NB4 (cell line): ENCODE results near the gene PMEPA1.

Source experiments
- POLR2A ChIP-seq: IDR thresholded peaks from 2 replicates; pipeline ENCODE4 v1.6.1; 2011; ENCODE audit warnings: mild to moderate bottlenecking; ENCODE audit not compliant: insufficient read length; ENCODE audit errors: extremely low read depth
- TF ChIP-seq, protein P1 (sequence below): IDR thresholded peaks from one replicate; pipeline ENCODE4 v1.5.1; 2012; ENCODE audit warnings: low read depth, low read length
- TF ChIP-seq, protein P2 (sequence below): IDR thresholded peaks from 2 replicates; pipeline ENCODE4 v1.6.1; 2011; ENCODE audit warnings: low read depth, low read length

DNA sequence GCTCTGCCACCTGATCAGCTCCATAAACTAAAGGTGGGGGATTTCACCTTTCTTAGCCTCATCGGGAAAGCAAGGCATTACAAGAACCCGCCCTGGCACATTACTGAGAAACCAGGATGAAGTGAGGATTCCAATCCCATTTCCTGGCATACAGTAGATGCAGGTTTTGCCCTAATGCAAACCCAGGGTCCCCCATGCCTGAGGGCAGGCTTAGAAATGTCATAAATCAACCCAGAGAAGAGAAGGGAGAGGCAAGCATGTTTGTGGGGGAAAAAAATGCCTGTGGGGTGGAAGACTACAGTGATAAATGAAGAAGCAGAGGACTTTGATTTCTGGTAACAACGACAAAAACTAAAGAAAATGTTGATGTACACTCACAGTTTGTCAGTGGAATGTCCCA is 18.0 kb upstream of the PMEPA1 start:
- TF ChIP-seq, protein P1, sequence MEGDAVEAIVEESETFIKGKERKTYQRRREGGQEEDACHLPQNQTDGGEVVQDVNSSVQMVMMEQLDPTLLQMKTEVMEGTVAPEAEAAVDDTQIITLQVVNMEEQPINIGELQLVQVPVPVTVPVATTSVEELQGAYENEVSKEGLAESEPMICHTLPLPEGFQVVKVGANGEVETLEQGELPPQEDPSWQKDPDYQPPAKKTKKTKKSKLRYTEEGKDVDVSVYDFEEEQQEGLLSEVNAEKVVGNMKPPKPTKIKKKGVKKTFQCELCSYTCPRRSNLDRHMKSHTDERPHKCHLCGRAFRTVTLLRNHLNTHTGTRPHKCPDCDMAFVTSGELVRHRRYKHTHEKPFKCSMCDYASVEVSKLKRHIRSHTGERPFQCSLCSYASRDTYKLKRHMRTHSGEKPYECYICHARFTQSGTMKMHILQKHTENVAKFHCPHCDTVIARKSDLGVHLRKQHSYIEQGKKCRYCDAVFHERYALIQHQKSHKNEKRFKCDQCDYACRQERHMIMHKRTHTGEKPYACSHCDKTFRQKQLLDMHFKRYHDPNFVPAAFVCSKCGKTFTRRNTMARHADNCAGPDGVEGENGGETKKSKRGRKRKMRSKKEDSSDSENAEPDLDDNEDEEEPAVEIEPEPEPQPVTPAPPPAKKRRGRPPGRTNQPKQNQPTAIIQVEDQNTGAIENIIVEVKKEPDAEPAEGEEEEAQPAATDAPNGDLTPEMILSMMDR, result no peak
- TF ChIP-seq, protein P2, sequence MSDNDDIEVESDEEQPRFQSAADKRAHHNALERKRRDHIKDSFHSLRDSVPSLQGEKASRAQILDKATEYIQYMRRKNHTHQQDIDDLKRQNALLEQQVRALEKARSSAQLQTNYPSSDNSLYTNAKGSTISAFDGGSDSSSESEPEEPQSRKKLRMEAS, result no peak
- no peak for TF ChIP-seq POLR2A
